Measurements from ENCODE around the gene NUTF2.

Gene NUTF2

GRCh38 chr16:67825119-67825518 is 21.6 kb upstream of the NUTF2 start:
- TF ChIP-seq GATA2 (IDR thresholded peaks at IDR 0.05; ENCODE audit: low read depth, low read length) (no peak), GATA3 (IDR thresholded peaks at IDR 0.05; ENCODE audit: low read depth, low read length) (no peak)

DNA sequence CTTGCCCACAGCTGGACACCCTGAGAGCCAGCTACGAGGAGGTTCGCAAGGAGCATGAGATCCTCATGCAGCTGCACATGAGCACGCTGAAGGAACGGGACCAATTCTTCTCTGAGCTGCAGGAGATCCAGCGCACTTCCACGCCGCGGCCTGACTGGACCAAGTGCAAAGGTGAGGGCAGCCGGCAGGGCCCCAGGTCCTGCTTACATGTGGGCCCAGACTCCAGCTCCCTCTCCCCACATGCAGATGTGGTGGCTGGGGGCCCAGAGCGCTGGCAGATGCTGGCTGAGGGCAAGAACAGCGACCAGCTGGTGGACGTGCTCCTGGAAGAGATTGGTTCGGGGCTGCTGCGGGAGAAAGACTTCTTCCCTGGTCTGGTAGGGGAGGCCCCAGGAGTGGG is 20.8 kb upstream of the NUTF2 start:
- TF ChIP-seq GATA2 (IDR thresholded peaks at IDR 0.05; ENCODE audit: low read depth, low read length) = no peak
- no peak for TF ChIP-seq GATA3 (IDR thresholded peaks at IDR 0.05; ENCODE audit: low read depth, low read length)

DNA sequence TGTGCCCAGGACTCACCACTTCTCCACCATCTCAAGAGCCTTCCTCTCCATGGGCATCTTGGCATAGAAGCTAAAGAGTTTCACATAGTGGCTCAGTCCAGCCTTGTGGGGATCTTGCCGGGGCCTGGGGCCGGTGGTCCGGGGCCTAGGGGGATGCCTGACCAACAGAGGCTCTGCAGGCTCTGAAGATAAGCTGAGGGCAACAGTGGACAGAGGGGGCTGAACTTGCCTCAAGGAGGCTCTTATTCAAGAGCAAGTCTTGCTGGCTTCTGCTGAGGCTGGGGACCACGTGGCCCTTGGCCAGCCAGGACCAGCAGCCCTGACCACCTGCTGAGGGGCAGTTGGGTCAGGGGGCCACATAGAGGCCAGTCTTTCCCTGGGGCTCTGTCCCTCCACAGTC is 18.1 kb upstream of the NUTF2 start:
- TF ChIP-seq GATA3 (IDR thresholded peaks at IDR 0.05; ENCODE audit: low read depth, low read length) (no peak), GATA2 (IDR thresholded peaks at IDR 0.05; ENCODE audit: low read depth, low read length) (no peak)

GRCh38 chr16:67833030-67833414 is 13.7 kb upstream of the NUTF2 start:
- TF ChIP-seq GATA2 (IDR thresholded peaks at IDR 0.05; ENCODE audit: low read depth, low read length) (no peak), GATA3 (IDR thresholded peaks at IDR 0.05; ENCODE audit: low read depth, low read length) (no peak)

GRCh38 chr16:67833415-67834241 is 13.1 kb upstream of the NUTF2 start:
- TF ChIP-seq GATA2 (IDR thresholded peaks at IDR 0.05; ENCODE audit: low read depth, low read length) = no peak
- no peak for TF ChIP-seq GATA3 (IDR thresholded peaks at IDR 0.05; ENCODE audit: low read depth, low read length)

DNA sequence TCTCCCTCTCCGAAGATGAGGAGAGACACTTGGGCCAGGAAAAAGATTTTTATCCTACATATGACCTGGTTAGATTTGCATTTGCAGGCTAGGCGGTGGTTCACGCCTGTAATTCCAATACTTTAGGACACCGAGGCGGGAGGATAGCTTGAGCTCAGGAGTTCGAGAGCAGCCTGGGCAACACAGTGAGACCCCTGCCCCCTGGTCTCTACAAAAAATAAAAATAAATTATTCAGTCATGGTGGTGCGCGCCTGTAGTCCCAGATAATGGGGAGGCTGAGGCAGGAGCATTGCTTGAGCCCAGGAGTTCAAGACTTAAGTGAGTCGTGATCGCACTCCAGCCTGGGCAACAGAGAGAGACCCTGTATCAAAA is 12.5 kb upstream of the NUTF2 start:
- TF ChIP-seq GATA2 (IDR thresholded peaks at IDR 0.05; ENCODE audit: low read depth, low read length) (no peak), GATA3 (IDR thresholded peaks at IDR 0.05; ENCODE audit: low read depth, low read length) (no peak)

- no peak for TF ChIP-seq GATA2 (IDR thresholded peaks at IDR 0.05; ENCODE audit: low read depth, low read length)
- TF ChIP-seq GATA3 (IDR thresholded peaks at IDR 0.05; ENCODE audit: low read depth, low read length) = no peak
Observed at GRCh38 chr16:67837811-67838210, 8.9 kb upstream of the NUTF2 start.

DNA sequence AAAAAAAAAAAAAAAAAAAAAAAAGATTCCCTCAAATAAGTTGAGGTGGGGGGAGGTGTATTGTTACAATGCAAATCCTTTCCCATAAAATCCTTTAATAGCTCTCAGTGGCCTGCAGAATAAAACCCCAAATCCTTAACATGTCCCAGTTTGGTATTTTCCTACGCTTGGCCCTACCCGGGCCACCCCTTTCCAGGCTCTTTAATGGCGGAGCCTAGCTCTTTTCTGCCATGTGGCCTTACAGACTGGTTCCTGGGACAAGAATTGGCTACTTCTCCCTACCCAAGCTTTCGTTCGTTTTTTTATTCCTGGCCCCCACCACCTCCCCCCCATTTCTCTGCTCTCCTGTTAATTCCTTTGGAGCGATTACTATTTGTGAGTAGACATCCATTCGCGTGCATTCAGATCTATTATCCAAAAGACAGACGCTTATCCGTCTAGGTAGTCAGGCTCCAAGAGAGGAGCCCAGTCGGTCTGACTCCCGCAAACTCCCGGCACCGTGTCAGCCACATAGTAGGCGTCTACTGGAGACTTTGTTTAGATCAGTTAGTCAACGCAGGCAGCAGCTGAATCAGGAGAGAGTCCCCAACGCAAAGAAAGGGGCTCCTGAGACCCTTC is 5.4 kb upstream of the NUTF2 start:
- TF ChIP-seq GATA2 (IDR thresholded peaks at IDR 0.05; ENCODE audit: low read depth, low read length) = no peak
- no peak for TF ChIP-seq GATA3 (IDR thresholded peaks at IDR 0.05; ENCODE audit: low read depth, low read length)

DNA sequence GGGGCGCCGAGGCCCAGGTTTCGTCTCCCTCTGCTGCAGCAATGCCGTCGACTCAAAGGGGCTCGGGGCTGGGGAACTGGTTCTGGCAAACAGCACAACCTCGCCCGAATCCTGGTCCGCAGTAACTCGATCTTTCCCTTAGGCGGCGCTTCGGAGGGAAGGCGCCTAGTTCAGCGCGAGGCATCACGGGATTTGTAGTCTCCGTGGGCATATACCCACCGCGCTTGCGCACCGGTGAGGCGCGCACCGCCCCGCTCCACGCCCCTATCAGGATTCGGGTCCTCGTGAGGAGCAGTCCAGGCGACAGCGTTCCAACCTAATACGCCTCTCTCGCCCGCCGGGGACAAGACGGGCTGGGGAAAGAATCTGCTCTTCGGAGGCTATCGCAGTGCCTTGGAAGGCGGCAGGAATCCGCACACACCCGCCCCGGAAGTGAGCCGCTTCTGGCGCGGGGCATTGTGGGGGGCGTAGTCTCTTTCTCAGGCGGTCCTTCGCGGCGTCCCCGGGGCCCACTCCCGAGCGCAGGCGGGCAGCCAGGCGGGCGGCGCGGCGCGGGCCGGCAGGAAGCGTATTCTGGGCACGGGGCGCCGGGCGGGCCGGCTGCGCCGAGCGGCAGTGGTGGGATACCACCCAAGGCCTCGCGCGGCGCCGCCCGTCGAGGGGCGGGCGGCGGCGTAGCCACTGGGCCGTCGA is 4.8 kb upstream of the NUTF2 start, which contains the start of gene THAP11:
Gene THAP11, plus strand, starts transcription at position 505 of the 693 bp plus-strand sequence. CDS start 235 bp downstream, outside the sequence.
- TF ChIP-seq GATA2 (IDR thresholded peaks at IDR 0.05; ENCODE audit: low read depth, low read length) = no peak
- TF ChIP-seq GATA3 (IDR thresholded peaks at IDR 0.05; ENCODE audit: low read depth, low read length) = no peak

- TF ChIP-seq GATA3 (IDR thresholded peaks at IDR 0.05; ENCODE audit: low read depth, low read length) (no peak), GATA2 (IDR thresholded peaks at IDR 0.05; ENCODE audit: low read depth, low read length) (no peak)
Observed at GRCh38 chr16:67842509-67843342, 4.0 kb upstream of the NUTF2 start.

GRCh38 chr16:67843343-67843765 is 3.4 kb upstream of the NUTF2 start:
- TF ChIP-seq GATA2 (IDR thresholded peaks at IDR 0.05; ENCODE audit: low read depth, low read length) (no peak), GATA3 (IDR thresholded peaks at IDR 0.05; ENCODE audit: low read depth, low read length) (no peak)

DNA sequence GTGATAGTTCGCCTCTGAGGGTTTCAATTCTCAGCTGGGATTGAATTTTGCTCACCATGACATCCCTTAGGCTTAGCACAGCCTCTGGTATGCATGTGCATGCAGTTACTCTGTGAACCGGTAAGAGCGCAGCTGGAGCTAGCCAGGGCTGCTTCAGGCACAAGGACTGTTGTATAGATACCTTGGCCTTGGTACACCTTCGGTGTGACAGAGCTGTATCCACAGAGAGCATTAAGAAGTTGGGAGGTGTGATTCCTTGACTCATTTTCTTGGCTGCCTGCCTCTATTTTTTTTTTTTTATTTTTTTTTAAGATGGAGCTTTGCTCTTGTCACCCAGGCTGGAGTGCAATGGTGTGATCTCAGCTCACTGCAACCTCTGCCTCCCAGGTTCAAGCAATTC is 2.2 kb upstream of the NUTF2 start:
- TF ChIP-seq GATA3 (IDR thresholded peaks at IDR 0.05; ENCODE audit: low read depth, low read length) (no peak), GATA2 (IDR thresholded peaks at IDR 0.05; ENCODE audit: low read depth, low read length) (no peak)

GRCh38 chr16:67845291-67846062 is 1.3 kb upstream of the NUTF2 start:
- TF ChIP-seq GATA2 (IDR thresholded peaks at IDR 0.05; ENCODE audit: low read depth, low read length) (no peak), GATA3 (IDR thresholded peaks at IDR 0.05; ENCODE audit: low read depth, low read length) (no peak)
